Kidney (tissue), 14 donors: ENCODE data around the gene CD180. TPM values are rescaled to one million over a fixed set of nuclear protein-coding genes. Genes with fewer than 3 reads are reported as not detected.

Experiments used
- DNase-seq, 5 donors: peaks; one replicate each; pipeline ENCODE4 v3.0.0-alpha.2; 2013 to 2020
- FAIRE-seq: peaks from 2 replicates; lab custom pipeline; 2012; peaks lifted over from hg19 to GRCh38; lab: Jason Lieb, UNC
- H3K27ac ChIP-seq, 2 donors: one replicate each; pipeline ENCODE4 v1.7.0; 2013; ENCODE audit warnings: low read depth in 2 of 2, low read length in 2 of 2, inconsistent platforms in 1 of 2
- H3K27me3 ChIP-seq: one replicate; pipeline ENCODE4 v1.7.1; 2013; ENCODE audit warnings: low read length, inconsistent platforms; ENCODE audit not compliant: control insufficient read depth, insufficient read depth
- H3K36me3 ChIP-seq, 3 donors: one replicate each; pipeline versions ENCODE4 v1.7.0 to v1.7.1; 2013; ENCODE audit warnings: low read length in 3 of 3, control low read depth in 1 of 3, inconsistent platforms in 1 of 3; ENCODE audit not compliant: insufficient read depth in 3 of 3, control insufficient read depth in 2 of 3
- H3K4me1 ChIP-seq, 3 donors: one replicate each; pipeline versions ENCODE4 v1.7.0 to v1.7.1; 2013; ENCODE audit warnings: low read length in 3 of 3, inconsistent platforms in 1 of 3, low read depth in 1 of 3; ENCODE audit not compliant: control insufficient read depth in 2 of 3, insufficient read depth in 2 of 3
- H3K4me3 ChIP-seq, 3 donors: one replicate each; pipeline versions ENCODE4 v1.7.0 to v1.8.1; 2013; ENCODE audit warnings: low read length in 3 of 3, control low read depth in 1 of 3, inconsistent platforms in 1 of 3
- H3K9ac ChIP-seq, 3 donors: one replicate each; pipeline versions ENCODE4 v1.7.0 to v1.7.1; 2013; ENCODE audit warnings: low read length in 3 of 3, control low read depth in 1 of 3, inconsistent platforms in 1 of 3
- H3K9me3 ChIP-seq, 3 donors: one replicate each; pipeline versions ENCODE4 v1.7.0 to v1.7.1; 2013; ENCODE audit warnings: low read length in 3 of 3, control low read depth in 1 of 3, inconsistent platforms in 1 of 3; ENCODE audit not compliant: control insufficient read depth in 2 of 3, insufficient read depth in 1 of 3
- CTCF ChIP-seq: IDR thresholded peaks from 3 replicates; pipeline ENCODE4 v1.5.1; 2012; ENCODE audit warnings: mild to moderate bottlenecking, moderate library complexity, borderline replicate concordance; ENCODE audit not compliant: insufficient read depth; ENCODE audit errors: extremely low read depth
- intact Hi-C: fragments of 100-400 bp; cut with DNase I; formaldehyde crosslinking; loops from one replicate; pipeline ENCODE4 v1.11.1; 2022
- polyA plus RNA-seq: library from polyadenylated mRNA; stranded (reverse); fragments of 350-450 nt; fragmentation: Illumina TruSeq; extraction: RNeasy Lipid Tissue Mini Kit (QIAGEN cat#74804); gene quantifications from one replicate; pipeline ENCODE4 v1.2.3, GENCODE V29; 2014; ENCODE audit warnings: low read depth, low replicate concordance; ENCODE audit not compliant: insufficient read depth
- total RNA-seq: library from RNA; stranded (reverse); fragmentation: NEBNext Ultra II Directional; extraction: Animal tissue kit (Norgen Biotek cat#: 25700); gene quantifications from one replicate; pipeline ENCODE4 v1.2.1, GENCODE V29; 2021
- donor health status: control.
- donor health status: control.
- donor health status: control.
- donor health status: control.
- donor health status: control.
- donor health status: DM: yes; HTN: yes; CAD: no.
- donor health status: Normal renal cell carcinoma (clear cell type).

CD180 gene
- total and polyA plus RNA-seq, 2 donors from 2014 or later = 0.28 to 3.3 TPM

- Histone ChIP-seq H3K9ac (no peak overlapping the region), H3K27ac (no peak overlapping the region), H3K27me3 (no peaks in the 10 kb centered on the region), H3K4me1 (no peaks in the 10 kb centered on the region), H3K9me3 (no peaks in the 10 kb centered on the region), H3K36me3 (peaks cover 0 to 14% (median 7%) of the 10 kb centered on the region in 3 donors), H3K4me3 (no peak overlapping the region)
- intact Hi-C loops = no loop called here
- no peak for TF ChIP-seq CTCF
- FAIRE-seq (no peak), DNase-seq (no peak)
Measured at GRCh38 chr5:67170767-67171166, 25.8 kb downstream of the CD180 start.

- no peak overlapping the region for H3K27ac ChIP-seq
- no peaks in the 10 kb centered on the region for H3K4me1 ChIP-seq
- no peak overlapping the region for H3K4me3 ChIP-seq
- DNase-seq (no peak), FAIRE-seq (no peak)
- intact Hi-C loops = loop anchor here (10.0 kb wide), 1 partner anchor 47 kb away; no protein-coding TSS in a partner anchor
- peaks cover 0 to 30% (median 10%) of the 10 kb centered on the region in 3 donors for H3K36me3 ChIP-seq
- no peak overlapping the region for H3K9ac ChIP-seq
- H3K9me3 ChIP-seq = no peaks in the 10 kb centered on the region
- TF ChIP-seq CTCF = no peak
- no peaks in the 10 kb centered on the region for H3K27me3 ChIP-seq
Measured at GRCh38 chr5:67168069-67168468, 28.5 kb downstream of the CD180 start.

- Histone ChIP-seq H3K27me3 (no peaks in the 10 kb centered on the region), H3K27ac (peak overlapping the region in 1 of 2 donors; percentile 67), H3K36me3 (peaks cover 0 to 41% (median 13%) of the 10 kb centered on the region in 3 donors), H3K4me3 (peak overlapping the region in 1 of 3 donors; percentile 8), H3K9ac (no peak overlapping the region), H3K9me3 (no peaks in the 10 kb centered on the region), H3K4me1 (no peaks in the 10 kb centered on the region)
- FAIRE-seq (no peak), DNase-seq (peak in 1 of 5 donors; percentile 89)
- intact Hi-C loops = loop anchor here (10.0 kb wide), 1 partner anchor 48 kb away; no protein-coding TSS in a partner anchor
- TF ChIP-seq CTCF = no peak
Measured at GRCh38 chr5:67166460-67167285, 29.9 kb downstream of the CD180 start.
